ENCODE measurements around the gene GRID1. TPM values are rescaled to one million over a fixed set of nuclear protein-coding genes. Genes with fewer than 3 reads are reported as not detected.

GRID1 gene
- polyA plus RNA-seq, 1 of the 3 experiments (the other 2 are of a cell fraction) = 0.13 TPM

DNA sequence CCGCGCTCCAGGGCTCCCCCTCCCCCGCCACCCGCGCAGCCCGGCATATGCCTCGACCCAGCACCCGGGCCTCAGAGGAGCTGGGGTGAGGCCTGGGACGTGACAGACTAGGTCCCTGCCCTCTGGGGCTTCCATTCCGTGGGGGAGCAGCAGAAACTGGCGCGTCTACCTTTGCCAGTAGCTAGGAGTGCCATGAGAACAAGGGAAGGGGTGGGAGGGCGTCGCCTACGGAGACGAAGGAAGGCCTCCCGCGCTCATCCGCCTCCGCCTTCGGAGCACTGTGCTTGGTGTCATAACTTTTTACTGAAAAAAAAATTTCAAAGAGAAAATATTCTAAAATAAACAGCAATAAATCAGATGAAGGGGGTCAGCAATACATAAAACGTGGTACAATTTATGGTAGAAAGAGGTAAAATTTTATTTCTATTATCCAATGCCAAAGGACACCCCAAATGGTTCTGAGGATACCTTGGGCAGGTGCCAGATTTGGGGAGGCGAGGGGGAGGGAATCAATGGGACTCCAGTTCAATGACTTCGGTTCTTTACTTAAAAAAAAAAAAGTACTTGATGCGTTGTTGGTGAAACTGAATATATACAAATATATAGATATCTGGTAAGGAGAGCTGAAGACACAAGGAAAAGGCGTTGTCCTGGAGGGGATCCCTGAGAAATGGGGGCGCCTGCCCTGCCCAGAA lies 35.1 kb upstream of the GRID1 start:
- H4K20me1 ChIP-seq (ENCODE audit: insufficient read depth) = no peaks in the 10 kb centered on the region
- H3K9ac ChIP-seq = peak overlapping the region; percentile 80; the same call in 1 of the 2 replicates
- no peaks in the 10 kb centered on the region for H3K9me2 ChIP-seq
- TF ChIP-seq RCOR1 (IDR thresholded peaks at IDR 0.05; ENCODE audit: low read length) = no peak
- ChIA-PET POLR2A (no interaction called here), CTCF (interaction anchor here (0.6 to 6.4 kb wide), 19 partner anchors 10 to 498 kb away, joined by 3 to 92 read pairs (median 5); no protein-coding TSS in a partner anchor)
- H2AFZ ChIP-seq (ENCODE audit: low read depth) = peak overlapping the region; percentile 95; the same call in 1 of the 2 replicates
- H3K4me1 ChIP-seq (ENCODE audit: control insufficient read depth in 1 of 2, insufficient read depth in 2 of 2, low read depth in 1 of 2, low read length in 1 of 2) = peaks cover 0 to 16% of the 10 kb centered on the region in 2 experiments; a peak in 3 of 4 replicates
- WGBS (ENCODE audit: low lambda C conversion rate) = 56% methylated on average over 27 of the region's 27 CpGs
- H3K36me3 ChIP-seq (replicated peaks in 1 of 2; ENCODE audit: control insufficient read depth in 1 of 2, insufficient read depth in 2 of 2, low read length in 1 of 2) = no peaks in the 10 kb centered on the region
- DNase-seq = peak; percentile 57
- no peaks in the 10 kb centered on the region for H3K79me2 ChIP-seq (ENCODE audit: insufficient read depth)
- no peaks in the 10 kb centered on the region; the same call in 1 of the 2 replicates for H3K27me3 ChIP-seq (ENCODE audit: insufficient read depth)
- peak overlapping the region; percentile 72 to 77 for H3K4me3 ChIP-seq (ENCODE audit: low read depth in 2 of 2, low read length in 1 of 2)
- peaks cover 9% of the 10 kb centered on the region for H3F3A ChIP-seq (replicated peaks; ENCODE audit: insufficient read depth)
- H3K9me3 ChIP-seq = no peaks in the 10 kb centered on the region
- H3K4me2 ChIP-seq = peak overlapping the region; percentile 99
- no peak overlapping the region for H3K27ac ChIP-seq (ENCODE audit: low read depth in 2 of 2, low read length in 1 of 2)

- H3K27ac ChIP-seq (ENCODE audit: low read depth in 2 of 2, low read length in 1 of 2) = peak overlapping the region; percentile 60 to 81
- CTCF ChIA-PET = interaction anchor here (0.7 to 6.4 kb wide), 48 partner anchors 10 to 506 kb away, joined by 3 to 92 read pairs (median 3); partner anchors contain the start of gene WAPL
These were observed 34.4 kb upstream of the GRID1 start for GRCh38 chr10:86400705-86401587.

More at GRCh38 chr10:86400705-86401587, 34.4 kb upstream of the GRID1 start:
- Histone ChIP-seq H4K20me1 (ENCODE audit: insufficient read depth) (no peaks in the 10 kb centered on the region), H3K79me2 (ENCODE audit: insufficient read depth) (no peaks in the 10 kb centered on the region), H2AFZ (ENCODE audit: low read depth) (peak overlapping the region; percentile 95), H3K4me2 (peak overlapping the region; percentile 99), H3K9me2 (no peaks in the 10 kb centered on the region), H3K27me3 (ENCODE audit: insufficient read depth) (no peaks in the 10 kb centered on the region; the same call in 1 of the 2 replicates), H3F3A (replicated peaks; ENCODE audit: insufficient read depth) (peaks cover 9% of the 10 kb centered on the region), H3K4me3 (ENCODE audit: low read depth in 2 of 2, low read length in 1 of 2) (peak overlapping the region; percentile 72 to 77), H3K4me1 (ENCODE audit: control insufficient read depth in 1 of 2, insufficient read depth in 2 of 2, low read depth in 1 of 2, low read length in 1 of 2) (peaks cover 0 to 16% of the 10 kb centered on the region in 2 experiments; a peak in 3 of 4 replicates), H3K9ac (peak overlapping the region; percentile 80), H3K36me3 (replicated peaks in 1 of 2; ENCODE audit: control insufficient read depth in 1 of 2, insufficient read depth in 2 of 2, low read length in 1 of 2) (no peaks in the 10 kb centered on the region), H3K9me3 (no peaks in the 10 kb centered on the region)
- DNase-seq = peak; percentile 81
- TF ChIP-seq FOSL2 (IDR thresholded peaks at IDR 0.05; ENCODE audit: borderline replicate concordance, low read depth) = no peak
- TF ChIP-seq ELF1 (IDR thresholded peaks at IDR 0.05) = no peak
- TF ChIP-seq JUND (IDR thresholded peaks at IDR 0.05) = no peak
- no peak for TF ChIP-seq RAD21 (IDR thresholded peaks at IDR 0.05; ENCODE audit: low read length)
- TF ChIP-seq TCF12 (IDR thresholded peaks at IDR 0.05) = no peak
- peak; percentile 32 for TF ChIP-seq CTCF (IDR thresholded peaks at IDR 0.05)
- no peak for TF ChIP-seq MEF2A (IDR thresholded peaks at IDR 0.05; ENCODE audit: borderline replicate concordance, low read depth)
- no peak for TF ChIP-seq YY1 (IDR thresholded peaks at IDR 0.05; ENCODE audit: low read depth)
- POLR2A ChIA-PET = interaction anchor here (0.5 kb wide), 1 partner anchor 41 kb away, joined by 7 read pairs; no protein-coding TSS in a partner anchor
- 4% methylated on average over 33 of the region's 76 CpGs for WGBS (ENCODE audit: low lambda C conversion rate)
